OCI-LY1 (cell line): ENCODE results near the gene D2HGDH.

Source experiments
- CTCF ChIP-seq: fragments of 200-600 bp; sonication (generic), shearing (Covaris generic); IDR thresholded peaks from 2 replicates; pipeline ENCODE4 v1.5.1; 2017; ENCODE audit warnings: mild to moderate bottlenecking, antibody characterized with exemption, low read length, moderate library complexity, mixed read lengths
- EZH2 ChIP-seq: fragments of 200-600 bp; sonication (generic), shearing (Covaris generic); IDR thresholded peaks from 2 replicates; pipeline ENCODE4 v1.8.0; 2017; ENCODE audit warnings: borderline replicate concordance, mixed run types, mild to moderate bottlenecking, antibody characterized with exemption, low read length, moderate library complexity, mixed read lengths

- TF ChIP-seq CTCF = no peak
- TF ChIP-seq EZH2 = no peak
These were observed 80.4 kb downstream of the D2HGDH start for GRCh38 chr2:241814643-241815476.
